T-helper 1 cell treated with Interleukin-12 subunit alpha and Interleukin-12 subunit beta and Interleukin-4 antibody, amounts not matched to agents 30 μg/mL and 1 μg/mL, for 36 hours (primary cell): ENCODE results near the gene IKBKE.

ENCODE experiments used
- H3K27ac Mint-ChIP-seq: one replicate; pipeline ENCODE4 v1.8.0; 2021; ENCODE audit warnings: mild to moderate bottlenecking, mixed read lengths
- H3K27me3 Mint-ChIP-seq: one replicate; pipeline ENCODE4 v1.8.0; 2021; ENCODE audit warnings: low read depth, mixed read lengths
- H3K36me3 Mint-ChIP-seq: one replicate; pipeline ENCODE4 v1.8.0; 2021; ENCODE audit warnings: low read depth, mixed read lengths
- H3K4me1 Mint-ChIP-seq: one replicate; pipeline ENCODE4 v1.8.0; 2021; ENCODE audit warnings: low read depth, mixed read lengths
- H3K4me3 Mint-ChIP-seq: one replicate; pipeline ENCODE4 v1.8.0; 2021; ENCODE audit warnings: mild to moderate bottlenecking, moderate library complexity, mixed read lengths
- H3K9me3 Mint-ChIP-seq: one replicate; pipeline ENCODE4 v1.8.0; 2021; ENCODE audit warnings: mixed read lengths

The IKBKE gene

GRCh38 chr1:206503591-206504362 lies 33.5 kb downstream of the IKBKE start:
- Mint-ChIP-seq H3K9me3 (no peaks in the 10 kb centered on the region), H3K4me3 (no peak overlapping the region), H3K27ac (peak overlapping the region; percentile 47), H3K27me3 (peaks cover 10% of the 10 kb centered on the region), H3K36me3 (peaks cover 14% of the 10 kb centered on the region), H3K4me1 (peaks cover 35% of the 10 kb centered on the region)

DNA sequence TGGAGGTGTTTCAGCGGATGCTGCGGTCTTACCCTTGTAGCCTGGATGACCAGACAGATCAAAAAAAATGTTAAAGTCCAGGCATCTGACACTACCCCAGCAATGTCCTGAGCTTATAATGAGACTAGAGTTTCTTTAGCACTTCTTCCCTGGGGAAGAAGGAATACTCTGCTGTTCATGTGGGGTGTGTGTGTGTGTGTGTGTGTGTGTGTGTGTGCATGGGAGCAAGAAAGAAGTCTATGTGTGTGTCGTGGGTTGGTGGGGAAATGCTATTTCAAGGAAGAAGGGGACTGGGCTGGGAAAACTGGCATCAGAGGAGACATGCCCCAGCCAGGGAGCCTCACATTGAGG lies 34.1 kb downstream of the IKBKE start:
- H3K4me3 Mint-ChIP-seq: peak overlapping the region; percentile 3
- peaks cover 13% of the 10 kb centered on the region for H3K36me3 Mint-ChIP-seq
- H3K27ac Mint-ChIP-seq: no peak overlapping the region
- H3K9me3 Mint-ChIP-seq: no peaks in the 10 kb centered on the region
- peaks cover 15% of the 10 kb centered on the region for H3K27me3 Mint-ChIP-seq
- H3K4me1 Mint-ChIP-seq: peaks cover 40% of the 10 kb centered on the region

GRCh38 chr1:206505702-206506355 lies 35.6 kb downstream of the IKBKE start:
- peak overlapping the region; percentile 79 for H3K4me3 Mint-ChIP-seq
- H3K27ac Mint-ChIP-seq: no peak overlapping the region
- H3K36me3 Mint-ChIP-seq: peaks cover 10% of the 10 kb centered on the region
- H3K9me3 Mint-ChIP-seq: no peaks in the 10 kb centered on the region
- peaks cover 22% of the 10 kb centered on the region for H3K27me3 Mint-ChIP-seq
- peaks cover 44% of the 10 kb centered on the region for H3K4me1 Mint-ChIP-seq

DNA sequence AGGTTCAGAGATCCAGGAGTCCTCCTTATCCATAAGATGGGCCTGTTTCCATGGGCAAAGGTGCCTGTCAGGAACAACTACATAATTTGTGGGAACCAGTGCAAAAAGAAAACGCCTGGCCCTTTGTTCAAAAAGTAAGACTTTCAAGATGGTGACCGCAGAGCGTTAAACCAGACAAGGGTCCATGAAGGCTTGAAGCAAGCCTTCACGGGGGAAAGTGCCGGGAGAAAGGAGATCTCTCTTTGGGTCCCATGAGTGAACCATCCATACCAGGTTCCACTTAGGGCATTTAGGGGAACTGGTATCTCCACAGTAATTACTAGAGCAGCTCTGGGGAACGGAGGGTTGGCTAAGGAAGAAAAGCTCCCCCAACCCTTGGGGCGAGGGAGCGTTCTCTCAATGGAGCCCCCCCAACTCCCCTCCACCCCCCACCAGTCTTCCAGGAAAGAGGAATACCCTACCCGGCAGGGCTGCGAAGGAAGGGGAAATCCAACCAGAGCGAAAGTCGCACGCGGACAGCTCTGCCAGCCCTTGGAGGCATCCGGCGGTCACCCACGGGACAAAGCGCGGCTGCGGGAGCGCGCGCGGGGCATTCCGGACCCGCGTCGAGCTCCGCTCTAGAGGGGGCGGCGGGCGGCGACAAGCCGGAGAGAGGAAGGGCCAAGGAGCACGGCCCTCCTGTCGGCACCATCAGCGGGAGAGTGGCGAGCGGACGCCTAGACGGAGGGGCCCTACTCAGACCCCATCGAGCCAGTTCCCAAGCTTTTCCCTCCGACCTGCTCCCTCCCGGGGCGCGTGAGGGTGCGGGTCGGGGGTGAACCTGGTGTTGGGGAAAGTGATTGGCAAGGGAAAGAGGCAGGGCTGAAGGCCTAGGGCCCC lies 36.4 kb downstream of the IKBKE start:
- H3K27me3 Mint-ChIP-seq: peaks cover 22% of the 10 kb centered on the region
- H3K4me3 Mint-ChIP-seq: peak overlapping the region; percentile 79
- peaks cover 10% of the 10 kb centered on the region for H3K36me3 Mint-ChIP-seq
- peak overlapping the region; percentile 71 for H3K27ac Mint-ChIP-seq
- H3K4me1 Mint-ChIP-seq: peaks cover 44% of the 10 kb centered on the region
- H3K9me3 Mint-ChIP-seq: no peaks in the 10 kb centered on the region

- Mint-ChIP-seq H3K4me3 (peak within 1 kb of the TSS; percentile 79), H3K4me1 (peaks cover 41% of the 10 kb centered on the region), H3K9me3 (no peaks in the 10 kb centered on the region), H3K27ac (peak within 1 kb of the TSS; percentile 71), H3K27me3 (peaks cover 22% of the 10 kb centered on the region), H3K36me3 (peaks cover 9% of the 10 kb centered on the region)
Measured at GRCh38 chr1:206507284-206508129, 37.2 kb downstream of the IKBKE start, which contains the start of gene RASSF5. Gene RASSF5 (plus strand): TSS chr1:206507531. CDS start chr1:206507603, 72 bp downstream.

GRCh38 chr1:206508130-206508889 lies 38.0 kb downstream of the IKBKE start:
- Mint-ChIP-seq H3K9me3 (no peaks in the 10 kb centered on the region), H3K4me1 (peaks cover 39% of the 10 kb centered on the region), H3K27me3 (peaks cover 22% of the 10 kb centered on the region), H3K27ac (no peak overlapping the region), H3K4me3 (peak overlapping the region; percentile 67), H3K36me3 (peaks cover 7% of the 10 kb centered on the region)

DNA sequence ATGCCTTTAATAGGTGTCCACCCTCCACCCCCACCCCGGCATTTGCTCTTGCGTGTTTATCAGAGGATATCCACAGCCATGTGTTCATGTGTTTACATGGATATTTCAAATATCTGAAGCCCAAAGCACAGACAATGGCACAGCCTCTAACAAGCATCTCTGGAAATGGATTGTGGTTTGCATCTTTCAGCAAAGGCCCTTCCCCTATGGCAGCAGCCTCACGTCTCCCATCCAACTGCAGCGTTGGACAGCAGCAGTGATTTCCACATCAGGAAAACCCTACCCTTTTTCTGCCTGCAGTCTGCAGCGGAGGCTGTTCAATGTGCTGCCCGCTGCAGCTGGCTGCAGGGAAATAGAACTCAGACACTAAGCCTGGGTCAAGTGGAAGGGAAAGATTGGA lies 38.7 kb downstream of the IKBKE start:
- H3K4me1 Mint-ChIP-seq: peaks cover 33% of the 10 kb centered on the region
- H3K27me3 Mint-ChIP-seq: peaks cover 22% of the 10 kb centered on the region
- peak overlapping the region; percentile 11 for H3K27ac Mint-ChIP-seq
- peaks cover 8% of the 10 kb centered on the region for H3K36me3 Mint-ChIP-seq
- peak overlapping the region; percentile 67 for H3K4me3 Mint-ChIP-seq
- no peaks in the 10 kb centered on the region for H3K9me3 Mint-ChIP-seq

DNA sequence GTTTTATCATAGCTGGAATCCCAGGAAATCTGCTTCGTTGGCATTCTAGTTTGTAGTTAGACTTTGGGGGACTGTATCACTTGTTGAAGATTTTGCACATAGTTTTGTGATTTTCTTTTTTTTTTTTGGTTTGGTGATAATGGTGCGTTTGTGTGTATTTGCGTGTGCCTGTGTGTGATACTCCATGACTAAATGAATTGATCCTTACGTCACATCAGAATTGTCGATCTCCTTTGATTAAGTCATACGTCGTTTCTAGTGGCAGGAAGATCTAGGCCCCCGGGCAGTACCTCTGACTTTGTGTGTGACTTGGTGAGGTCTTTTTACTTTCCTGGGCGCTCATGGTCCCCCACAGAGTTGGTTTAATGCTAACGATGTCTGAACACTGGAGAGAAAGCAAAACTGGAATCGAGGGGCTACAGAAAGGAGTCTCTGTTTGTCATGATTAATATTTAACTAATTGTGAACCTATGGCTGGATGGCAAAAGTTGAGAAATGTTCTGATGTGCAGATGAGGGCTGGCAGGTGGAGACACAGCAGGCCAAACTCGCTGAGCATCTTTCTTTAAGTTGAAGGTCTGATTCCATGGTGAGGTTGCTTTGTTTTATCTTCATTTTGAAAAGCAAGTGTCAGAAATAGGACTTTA lies 39.5 kb downstream of the IKBKE start:
- H3K27me3 Mint-ChIP-seq: peaks cover 22% of the 10 kb centered on the region
- peaks cover 28% of the 10 kb centered on the region for H3K4me1 Mint-ChIP-seq
- peaks cover 13% of the 10 kb centered on the region for H3K36me3 Mint-ChIP-seq
- H3K9me3 Mint-ChIP-seq: no peaks in the 10 kb centered on the region
- H3K27ac Mint-ChIP-seq: no peak overlapping the region
- H3K4me3 Mint-ChIP-seq: no peak overlapping the region

DNA sequence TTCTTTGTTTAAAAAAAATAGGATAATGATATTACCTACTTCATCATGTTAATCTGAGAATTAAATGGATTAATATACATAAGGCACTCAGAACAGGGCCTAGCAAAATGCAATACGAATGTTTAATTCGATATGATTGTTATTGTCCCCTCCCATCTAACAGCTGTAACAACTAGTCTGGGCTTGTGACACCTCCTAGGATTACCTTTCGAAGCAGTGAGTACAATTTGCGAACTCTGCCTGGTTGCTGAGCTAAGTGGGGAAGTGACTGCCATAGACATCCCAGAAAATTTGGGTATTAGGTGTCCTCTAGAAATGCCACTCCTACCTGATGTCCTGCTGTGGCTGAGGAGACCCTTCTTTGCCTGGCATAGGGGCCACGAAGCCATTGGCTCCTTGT lies 40.1 kb downstream of the IKBKE start:
- Mint-ChIP-seq H3K27me3 (peaks cover 22% of the 10 kb centered on the region), H3K4me3 (no peak overlapping the region)

GRCh38 chr1:206511362-206512057 lies 41.2 kb downstream of the IKBKE start:
- peaks cover 25% of the 10 kb centered on the region for H3K4me1 Mint-ChIP-seq
- no peak overlapping the region for H3K4me3 Mint-ChIP-seq
- peaks cover 22% of the 10 kb centered on the region for H3K27me3 Mint-ChIP-seq
- H3K27ac Mint-ChIP-seq: no peak overlapping the region
- peaks cover 13% of the 10 kb centered on the region for H3K36me3 Mint-ChIP-seq
- H3K9me3 Mint-ChIP-seq: no peaks in the 10 kb centered on the region

More for the DNA sequence above, 40.1 kb downstream of the IKBKE start:
- Mint-ChIP-seq H3K27ac (no peak overlapping the region), H3K36me3 (peaks cover 14% of the 10 kb centered on the region), H3K4me1 (peaks cover 24% of the 10 kb centered on the region), H3K9me3 (no peaks in the 10 kb centered on the region)

DNA sequence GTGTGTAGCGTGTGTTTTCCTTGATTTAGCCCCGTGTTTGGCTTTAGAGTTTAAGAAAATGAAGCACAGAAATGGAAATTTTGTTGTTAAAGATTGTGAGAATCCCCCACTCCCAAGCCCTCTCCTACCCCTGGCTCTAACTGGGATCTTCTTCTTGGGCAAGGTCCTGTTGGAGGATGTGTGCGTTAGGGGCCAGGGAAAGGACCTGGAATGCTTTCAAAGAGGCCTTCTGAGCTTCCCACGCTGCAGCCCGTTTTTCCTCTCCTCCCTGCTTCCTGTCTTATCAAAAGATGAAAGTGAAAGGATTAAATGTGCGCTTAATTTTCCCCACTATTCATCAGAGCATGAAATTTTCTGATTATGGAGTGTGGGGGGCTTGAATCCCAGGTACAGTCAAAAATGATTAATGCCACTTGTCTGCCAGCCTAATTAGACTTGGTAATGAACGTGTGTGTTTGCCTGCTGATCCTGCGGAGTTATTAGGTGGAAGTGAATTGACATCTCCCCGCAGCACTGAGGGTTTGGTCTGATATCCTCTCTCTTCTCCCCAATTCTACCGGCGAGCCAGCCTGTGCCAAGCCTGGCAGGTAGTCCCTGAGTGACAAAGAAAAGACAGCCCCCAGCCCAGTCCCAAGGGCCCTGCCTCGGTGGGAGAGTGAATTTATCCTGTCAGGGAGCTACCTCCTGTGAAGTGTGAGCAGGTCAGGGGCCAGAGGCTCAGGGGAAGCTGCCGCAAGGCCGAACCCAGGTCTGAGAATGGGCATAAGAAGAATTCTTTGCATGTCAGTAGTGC lies 42.0 kb downstream of the IKBKE start:
- peaks cover 22% of the 10 kb centered on the region for H3K27me3 Mint-ChIP-seq
- H3K36me3 Mint-ChIP-seq: peaks cover 13% of the 10 kb centered on the region
- peaks cover 24% of the 10 kb centered on the region for H3K4me1 Mint-ChIP-seq
- no peak overlapping the region for H3K27ac Mint-ChIP-seq
- no peaks in the 10 kb centered on the region for H3K9me3 Mint-ChIP-seq
- H3K4me3 Mint-ChIP-seq: no peak overlapping the region

GRCh38 chr1:206512851-206513180 lies 42.5 kb downstream of the IKBKE start:
- Mint-ChIP-seq H3K4me1 (peaks cover 24% of the 10 kb centered on the region), H3K36me3 (peaks cover 13% of the 10 kb centered on the region), H3K9me3 (no peaks in the 10 kb centered on the region), H3K27ac (no peak overlapping the region), H3K27me3 (peaks cover 22% of the 10 kb centered on the region), H3K4me3 (no peak overlapping the region)
